Transverse colon (tissue), 4 donors: ENCODE results near the gene TMEM92. TPM values are rescaled to one million over a fixed set of nuclear protein-coding genes. Genes with fewer than 3 reads are reported as not detected.

Experiments
- DNase-seq: peaks from one replicate; pipeline ENCODE4 v3.0.0-alpha.2; 2019
- H3K27ac ChIP-seq, 4 donors: fragments of 200-600 bp; sonication (generic); 2 replicates each; pipeline ENCODE4 v1.5.1; 2016 to 2018; ENCODE audit warnings: inconsistent platforms in 4 of 4
- H3K27me3 ChIP-seq: fragments of 200-600 bp; sonication (generic); 2 replicates; pipeline ENCODE4 v1.5.1; 2017; ENCODE audit warnings: inconsistent platforms
- H3K36me3 ChIP-seq, 4 donors: fragments of 200-600 bp; sonication (generic); 2 replicates each; pipeline ENCODE4 v1.5.1; 2017 to 2019; ENCODE audit warnings: inconsistent platforms in 4 of 4
- H3K4me1 ChIP-seq, 4 donors: fragments of 200-600 bp; sonication (generic); 2 replicates each; pipeline ENCODE4 v1.5.1; 2017 to 2020; ENCODE audit warnings: inconsistent platforms in 4 of 4
- H3K4me3 ChIP-seq, 4 donors: fragments of 200-600 bp; sonication (generic); 1 replicate in 1 of 4; 2 replicates in 3 of 4; pipeline versions ENCODE4 v1.5.1 to v1.6.1; 2017 to 2019; ENCODE audit warnings: inconsistent platforms in 4 of 4
- H3K9me3 ChIP-seq, 2 donors: fragments of 200-600 bp; sonication (generic); 2 replicates each; pipeline ENCODE4 v1.5.1; 2017 to 2019; ENCODE audit warnings: inconsistent platforms in 2 of 2
- EP300 ChIP-seq: sonication (generic); formaldehyde crosslinking; IDR thresholded peaks from one replicate; pipeline ENCODE4 v1.6.1; 2017; ENCODE audit warnings: antibody characterized with exemption, low read depth
- POLR2A ChIP-seq: fragments of 450-650 bp; IDR thresholded peaks from one replicate; pipeline ENCODE4 v1.6.1; 2016; ENCODE audit warnings: antibody characterized with exemption, mild to moderate bottlenecking, moderate library complexity
- POLR2AphosphoS5 ChIP-seq, 3 donors: sonication (generic); formaldehyde crosslinking; IDR thresholded peaks; one replicate each; pipeline ENCODE4 v1.6.1; 2016; ENCODE audit warnings: antibody characterized with exemption in 3 of 3
- WGBS, 2 donors: methylation state at CpG; one replicate each; pipeline ENCODE4 v1.1.5; 2018; ENCODE audit warnings: low coverage in 1 of 2; 5-methylcytosine and 5-hydroxymethylcytosine counted together
- in situ Hi-C, 4 donors: fragments of 200-750 bp; cut with MboI; loops; one replicate each; pipeline versions ENCODE4 v1.15.0 to v1.15.1; 2017; ENCODE audit warnings: low sequenced_read_pairs in 3 of 4, low pct_ligation_motif_present in 1 of 4, low pct_unique_long_range_greater_than_20kb in 1 of 4
- intact Hi-C: fragments of 100-400 bp; cut with DNase I; formaldehyde crosslinking; loops from one replicate; pipeline ENCODE4 v1.15.1; 2023; ENCODE audit warnings: low total_unique reads
- total RNA-seq, 4 donors: library from RNA; depleted of rRNA; stranded (reverse); fragments of >200 nt; gene quantifications; one replicate each; pipeline ENCODE4 v1.1.0, GENCODE V29; 2016
- TF ChIP-seq, protein P1 (sequence below), 5 experiments: fragments of 200-600 bp in 3 of 5; fragments of 450-650 bp in 2 of 5; sonication (generic) in 3 of 5; IDR thresholded peaks; 1 replicate in 2 of 5; 2 replicates in 3 of 5; pipeline ENCODE4 v1.5.1; 2016 to 2017; ENCODE audit warnings: antibody characterized with exemption in 5 of 5, inconsistent platforms in 3 of 5, mild to moderate bottlenecking in 2 of 5, moderate library complexity in 1 of 5

The TMEM92 gene
- total RNA-seq, 4 donors from 2014 or later, result 1.9 to 3.7 TPM; not detected in 2

DNA sequence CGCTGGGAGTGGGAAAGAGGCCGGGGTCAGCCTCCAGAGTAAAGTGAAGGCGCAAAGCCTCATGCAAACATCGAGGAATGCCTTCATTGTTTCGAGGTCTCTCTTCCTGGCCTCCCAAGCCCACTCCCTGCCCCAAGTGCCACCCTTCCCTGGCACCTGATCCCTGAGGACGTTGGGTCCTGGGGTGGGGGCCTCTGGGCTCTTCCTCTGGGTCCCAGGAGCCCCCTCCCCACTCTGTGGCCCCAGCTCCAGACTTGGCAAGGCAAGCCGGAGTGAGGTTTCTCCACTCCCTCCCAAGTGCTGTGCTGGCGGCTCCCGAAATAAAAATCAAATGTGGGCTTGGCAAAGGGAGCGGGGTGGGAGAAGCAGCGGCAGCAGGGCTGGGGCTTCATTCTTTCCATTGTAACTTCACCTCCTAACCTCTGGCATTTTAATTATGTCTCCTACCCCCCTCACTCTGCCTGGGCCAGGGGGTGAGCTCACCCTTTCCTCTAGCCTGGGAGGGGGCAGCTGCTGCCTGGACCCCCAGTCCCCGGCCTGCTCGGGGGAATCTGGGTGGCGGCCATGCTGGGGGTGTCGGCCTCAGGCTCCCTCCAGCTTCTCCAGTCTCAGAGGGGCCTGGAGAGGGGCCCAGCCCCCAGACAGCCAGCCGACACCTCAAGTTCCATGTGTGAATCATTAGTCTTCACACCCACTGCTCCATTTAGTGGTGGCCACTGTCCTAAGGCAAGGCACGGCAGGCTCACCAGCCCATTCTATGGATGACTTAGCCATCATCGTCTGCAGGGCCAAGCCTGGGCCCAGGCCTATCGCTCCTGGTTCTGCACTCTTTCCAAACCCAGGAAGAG is 14.6 kb upstream of the TMEM92 start:
- no peaks in the 10 kb centered on the region for H3K9me3 ChIP-seq
- no peaks in the 10 kb centered on the region for H3K27me3 ChIP-seq
- no peaks in the 10 kb centered on the region for H3K36me3 ChIP-seq
- H3K4me1 ChIP-seq, result peaks cover 0 to 18% (median 16%) of the 10 kb centered on the region in 4 donors
- no peak overlapping the region for H3K4me3 ChIP-seq
- intact Hi-C loops, result no loop called here
- in situ Hi-C loops, result loop anchor here in 1 of 4 donors (10.0 kb wide), 1 partner anchor 55 kb away; the partner anchor contains the start of gene COL1A1
- TF ChIP-seq POLR2AphosphoS5 (IDR thresholded peaks at IDR 0.05) (no peak), POLR2A (no peak), EP300 (no peak)
- TF ChIP-seq, protein P1, sequence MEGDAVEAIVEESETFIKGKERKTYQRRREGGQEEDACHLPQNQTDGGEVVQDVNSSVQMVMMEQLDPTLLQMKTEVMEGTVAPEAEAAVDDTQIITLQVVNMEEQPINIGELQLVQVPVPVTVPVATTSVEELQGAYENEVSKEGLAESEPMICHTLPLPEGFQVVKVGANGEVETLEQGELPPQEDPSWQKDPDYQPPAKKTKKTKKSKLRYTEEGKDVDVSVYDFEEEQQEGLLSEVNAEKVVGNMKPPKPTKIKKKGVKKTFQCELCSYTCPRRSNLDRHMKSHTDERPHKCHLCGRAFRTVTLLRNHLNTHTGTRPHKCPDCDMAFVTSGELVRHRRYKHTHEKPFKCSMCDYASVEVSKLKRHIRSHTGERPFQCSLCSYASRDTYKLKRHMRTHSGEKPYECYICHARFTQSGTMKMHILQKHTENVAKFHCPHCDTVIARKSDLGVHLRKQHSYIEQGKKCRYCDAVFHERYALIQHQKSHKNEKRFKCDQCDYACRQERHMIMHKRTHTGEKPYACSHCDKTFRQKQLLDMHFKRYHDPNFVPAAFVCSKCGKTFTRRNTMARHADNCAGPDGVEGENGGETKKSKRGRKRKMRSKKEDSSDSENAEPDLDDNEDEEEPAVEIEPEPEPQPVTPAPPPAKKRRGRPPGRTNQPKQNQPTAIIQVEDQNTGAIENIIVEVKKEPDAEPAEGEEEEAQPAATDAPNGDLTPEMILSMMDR (IDR thresholded peaks at IDR 0.05), result no peak
- WGBS, 2 donors, result 71 to 95% methylated on average over 3 to 14 of the region's 19 CpGs
- DNase-seq, result no peak
- H3K27ac ChIP-seq, result peak overlapping the region; percentile 20 to 72 (median 46)

DNA sequence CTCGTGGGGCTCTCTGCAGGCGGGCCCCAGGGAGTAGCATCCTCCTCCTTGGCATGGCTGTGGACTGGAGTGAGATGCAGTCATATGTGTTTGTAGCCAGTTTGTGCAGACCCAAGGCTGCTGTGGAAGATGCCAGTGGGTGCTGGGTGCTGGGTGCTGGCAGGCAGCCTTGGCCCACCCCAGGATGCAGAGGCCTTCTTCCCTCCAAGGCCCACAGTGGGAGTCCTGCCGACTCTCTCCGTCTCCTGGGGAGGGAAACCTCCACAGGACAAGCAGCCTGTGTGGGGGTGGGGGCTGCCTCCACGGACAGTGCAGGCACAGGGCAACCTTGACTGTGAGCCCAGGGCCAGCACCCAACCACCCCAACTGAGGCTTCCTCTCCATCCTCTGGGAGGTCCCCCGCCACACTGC is 13.8 kb upstream of the TMEM92 start:
- DNase-seq, result no peak

DNA sequence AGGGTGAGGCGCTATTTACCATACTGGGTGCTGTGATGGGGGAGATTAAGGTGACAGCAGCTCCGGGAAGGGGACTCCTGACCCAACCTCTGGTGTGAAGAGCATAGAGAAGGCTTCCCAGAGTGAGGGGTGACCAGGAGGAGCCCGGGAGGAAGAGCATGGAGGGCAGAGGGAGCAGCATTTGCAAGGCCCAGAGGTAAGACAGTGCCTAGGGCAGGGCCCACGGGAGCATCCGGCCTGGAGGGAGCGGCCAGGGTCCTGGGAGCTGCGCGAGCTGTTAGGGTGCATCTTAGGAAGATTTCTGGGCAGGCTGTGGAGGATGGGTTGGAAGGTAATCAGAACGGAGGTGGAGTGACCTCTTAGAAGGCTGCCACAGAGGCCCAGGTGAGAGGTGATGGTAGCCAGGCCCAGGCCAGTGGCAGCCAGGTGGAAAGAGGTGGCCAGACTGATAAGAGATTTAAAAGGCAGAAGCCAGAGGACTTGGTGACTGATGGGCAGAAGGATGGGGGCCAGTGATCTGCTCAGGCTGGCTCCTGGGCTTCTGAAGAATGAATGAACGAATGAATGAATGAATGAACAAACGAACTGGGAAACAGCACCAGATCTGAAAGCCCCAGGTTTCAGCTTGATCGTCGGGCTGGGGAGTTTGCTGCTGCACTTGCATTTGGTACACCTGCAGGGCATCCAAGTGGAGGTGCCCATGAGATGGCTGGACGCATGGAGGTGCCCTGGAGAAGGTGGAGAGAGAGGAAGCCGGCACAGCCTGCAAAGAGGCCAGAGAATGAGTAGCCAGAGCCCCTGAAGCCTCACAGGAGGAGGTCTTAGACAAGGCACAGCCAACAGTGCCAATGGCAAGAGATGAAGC is 13.0 kb upstream of the TMEM92 start:
- WGBS, 2 donors, result 86 to 100% methylated on average over 1 to 15 of the region's 15 CpGs
- no peaks in the 10 kb centered on the region for H3K27me3 ChIP-seq
- no peak for DNase-seq
- H3K4me3 ChIP-seq, result no peak overlapping the region
- intact Hi-C loops, result no loop called here
- H3K4me1 ChIP-seq, result peaks cover 2 to 20% (median 18%) of the 10 kb centered on the region in 4 donors
- H3K9me3 ChIP-seq, result no peaks in the 10 kb centered on the region
- TF ChIP-seq POLR2A, result no peak
- no peak for TF ChIP-seq POLR2AphosphoS5 (IDR thresholded peaks at IDR 0.05)
- TF ChIP-seq EP300, result no peak
- TF ChIP-seq, protein P1 (IDR thresholded peaks at IDR 0.05), result no peak
- no peaks in the 10 kb centered on the region for H3K36me3 ChIP-seq
- H3K27ac ChIP-seq, result no peak overlapping the region
- in situ Hi-C loops, result loop anchor here in 1 of 4 donors (10.0 kb wide), 1 partner anchor 56 kb away; the partner anchor contains the start of gene COL1A1

More for the DNA sequence above, 13.8 kb upstream of the TMEM92 start:
- Histone ChIP-seq H3K27ac (peak overlapping the region in 1 of 4 donors; percentile 47), H3K9me3 (no peaks in the 10 kb centered on the region), H3K4me3 (no peak overlapping the region), H3K27me3 (no peaks in the 10 kb centered on the region), H3K4me1 (peaks cover 0 to 18% (median 17%) of the 10 kb centered on the region in 4 donors), H3K36me3 (no peaks in the 10 kb centered on the region)
- in situ Hi-C loops, result loop anchor here in 1 of 4 donors (10.0 kb wide), 1 partner anchor 56 kb away; the partner anchor contains the start of gene COL1A1
- 79 to 90% methylated on average over 3 to 4 of the region's 6 CpGs for WGBS, 2 donors
- TF ChIP-seq EP300 (no peak), POLR2A (no peak), POLR2AphosphoS5 (IDR thresholded peaks at IDR 0.05) (no peak)
- TF ChIP-seq, protein P1 (IDR thresholded peaks at IDR 0.05), result no peak
- intact Hi-C loops, result no loop called here
